Urothelium cell line (cell line): ENCODE results near the gene PCDH9.
"Not testable (repeated sequence)": the region's sequence is repeated elsewhere in the genome, so short reads cannot be mapped to it uniquely, and the experiment has no call there.

Experiments used
- DNase-seq: peaks from one replicate; pipeline ENCODE4 v3.0.0; 2011; ENCODE audit warnings: low spot score, mixed read lengths
- FAIRE-seq: peaks from 2 replicates; lab custom pipeline; 2011; peaks lifted over from hg19 to GRCh38; lab: Jason Lieb, UNC

Gene PCDH9

DNA sequence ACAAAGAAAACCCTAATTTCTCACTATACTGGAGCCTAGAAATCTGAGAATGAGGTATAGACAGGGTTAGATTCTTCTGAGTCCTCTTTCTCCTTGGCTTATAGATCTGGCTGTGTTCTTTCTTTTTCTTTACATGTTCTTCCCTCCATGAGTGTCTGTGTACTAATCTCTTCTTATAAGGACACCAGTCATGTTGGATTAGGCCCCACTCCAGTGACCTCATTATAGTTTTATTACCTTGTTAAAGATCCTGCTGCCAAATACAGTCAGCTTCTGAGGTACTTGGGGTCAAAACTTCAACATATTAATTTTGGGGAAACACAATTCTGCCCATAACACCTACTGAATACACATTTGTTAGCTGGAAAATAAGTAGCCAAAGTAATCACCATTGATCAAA is 302.6 kb downstream of the PCDH9 start:
- DNase-seq (no peak), FAIRE-seq (no peak)

DNA sequence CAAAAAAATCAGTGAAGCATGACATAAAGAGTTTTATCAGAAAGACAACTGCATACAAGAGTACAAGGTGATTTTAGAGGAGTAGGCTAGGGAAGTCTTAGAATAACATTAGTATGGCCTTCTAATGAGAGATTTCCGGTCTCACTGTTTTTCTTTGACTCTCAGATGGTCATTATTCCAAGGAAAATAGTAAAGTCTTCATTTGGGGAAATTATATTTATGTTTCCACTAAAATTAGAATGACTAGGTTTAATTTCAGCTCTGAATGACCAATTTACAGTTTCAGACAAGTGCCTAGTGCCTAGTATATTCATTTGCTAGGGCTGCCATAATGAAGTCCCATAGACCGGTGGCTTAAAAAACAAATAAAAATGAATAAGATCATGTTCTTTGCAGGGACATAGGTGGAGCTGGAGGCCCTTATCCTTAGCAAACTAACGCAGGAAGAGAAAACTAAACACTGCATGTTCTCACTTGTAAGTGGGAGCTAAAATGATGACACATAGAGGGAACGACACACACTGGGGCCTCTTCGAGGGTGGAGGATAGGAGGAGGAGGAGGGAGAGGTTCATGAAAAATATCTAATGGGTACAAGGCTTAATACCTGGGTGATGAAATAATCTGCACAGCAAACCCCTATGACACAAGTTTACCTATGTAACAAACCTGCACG is 303.1 kb downstream of the PCDH9 start:
- FAIRE-seq, result no peak
- DNase-seq, result no peak

DNA sequence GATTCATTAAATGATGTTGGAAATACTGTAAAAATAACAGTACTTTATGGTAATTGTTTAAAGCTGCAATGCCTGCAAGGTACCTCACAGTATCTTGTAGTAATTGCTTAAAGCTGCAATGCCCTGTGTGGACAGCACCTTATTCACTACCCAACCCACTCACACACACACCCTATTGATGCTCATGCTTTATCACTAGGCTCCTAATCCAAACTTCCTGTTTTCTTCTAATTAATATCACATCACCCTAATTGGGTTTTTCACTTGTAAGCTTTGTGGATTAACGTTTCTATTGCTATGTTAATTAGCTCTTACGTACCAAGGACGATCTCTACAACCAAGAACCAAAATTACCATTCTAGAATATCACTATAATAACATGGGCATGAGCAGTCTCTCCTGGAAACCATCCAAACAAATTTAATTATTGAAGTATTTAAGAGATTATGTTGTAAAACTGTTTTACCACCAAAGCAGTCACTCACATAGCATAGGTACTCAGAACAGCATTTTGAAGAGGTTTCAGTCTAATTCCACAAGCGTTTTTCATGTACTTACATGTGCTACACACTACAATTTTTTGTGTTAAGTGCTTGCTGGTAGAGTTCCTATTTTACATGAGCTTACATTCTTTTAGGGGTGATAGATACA is 303.8 kb downstream of the PCDH9 start:
- FAIRE-seq, result no peak
- DNase-seq, result no peak

DNA sequence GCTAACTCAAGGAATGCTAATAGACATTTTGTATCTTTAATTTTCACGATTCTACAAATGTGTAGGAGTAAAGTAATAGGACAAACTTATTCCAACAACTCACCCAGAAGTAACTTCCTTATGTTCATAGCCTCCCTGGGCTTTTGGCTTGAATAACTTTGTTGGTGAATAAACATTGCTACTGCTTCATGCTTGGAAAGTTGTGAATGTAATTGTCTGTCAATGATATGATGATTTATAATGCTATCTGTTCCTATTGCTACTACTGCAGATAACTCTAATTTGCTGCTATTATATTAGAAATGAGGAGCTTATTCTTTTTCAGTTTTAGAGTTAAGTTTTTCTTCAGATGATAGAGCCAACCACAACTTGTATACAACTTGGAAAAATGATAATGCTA is 307.7 kb downstream of the PCDH9 start:
- FAIRE-seq, result no peak
- no peak for DNase-seq

DNA sequence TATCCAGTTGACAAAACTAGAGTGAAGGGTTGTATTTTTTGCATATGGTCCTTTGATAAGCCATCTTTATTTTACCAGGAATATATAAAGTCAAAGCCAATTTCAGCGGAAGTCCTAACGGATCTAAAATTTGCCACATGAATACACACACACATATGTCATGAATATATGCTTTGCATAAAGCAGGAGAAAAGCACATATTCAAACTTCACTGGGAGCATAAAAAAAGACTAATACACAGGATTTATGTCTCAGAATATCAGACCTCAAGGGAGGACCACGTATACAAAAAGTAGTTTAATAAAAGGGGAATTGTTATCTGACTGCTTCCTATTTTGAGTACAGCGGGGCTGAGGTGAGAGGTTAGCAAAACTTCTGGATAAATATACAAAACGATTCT is 308.7 kb downstream of the PCDH9 start:
- FAIRE-seq, result no peak
- no peak for DNase-seq

DNA sequence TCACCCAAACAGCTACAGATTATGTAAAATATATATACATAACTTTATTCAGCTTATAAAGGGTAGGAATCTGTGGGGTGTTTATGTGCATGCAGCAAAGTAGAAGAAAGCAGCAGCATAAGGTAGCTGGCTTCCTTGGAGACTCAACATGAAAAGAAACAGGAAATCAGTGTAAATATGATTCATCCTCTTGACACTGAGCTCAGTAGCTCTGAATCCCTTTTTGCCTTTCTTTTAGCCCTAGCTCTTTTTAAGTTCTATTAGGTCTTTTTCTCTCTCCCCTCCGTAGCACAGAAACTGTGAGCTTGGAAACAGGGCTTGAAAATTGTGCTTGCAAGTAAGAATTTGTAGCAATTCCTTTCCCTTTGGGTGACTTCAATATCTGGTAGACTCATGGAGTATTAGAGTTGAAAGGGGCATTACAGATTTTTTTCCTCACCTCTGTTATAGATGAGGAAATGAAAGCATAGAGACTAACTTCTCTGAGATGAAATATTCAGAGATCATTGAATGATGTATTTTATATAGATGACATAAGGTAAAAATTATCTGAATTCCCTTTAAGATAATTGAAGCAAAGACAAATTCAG is 314.4 kb downstream of the PCDH9 start:
- no peak for DNase-seq
- no peak for FAIRE-seq

DNA sequence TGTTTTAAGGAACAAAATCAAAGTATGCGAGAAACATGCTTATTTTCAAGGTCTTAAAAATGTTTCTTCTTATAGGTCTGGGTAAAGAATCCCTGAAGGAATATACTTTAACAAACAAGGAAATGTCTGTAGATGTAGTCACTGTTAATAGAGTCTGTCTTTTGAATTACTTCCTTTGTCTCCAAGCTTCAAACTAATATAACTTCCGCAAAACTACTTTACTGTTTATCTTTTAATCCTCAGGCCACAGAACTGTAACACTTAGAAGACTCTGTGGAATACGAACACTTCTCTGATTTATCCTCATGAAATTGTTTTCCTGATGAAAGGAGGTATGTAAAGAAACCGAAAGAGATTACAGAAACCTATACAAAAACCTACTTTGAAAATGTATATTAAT is 316.0 kb downstream of the PCDH9 start:
- FAIRE-seq (no peak), DNase-seq (no peak)

DNA sequence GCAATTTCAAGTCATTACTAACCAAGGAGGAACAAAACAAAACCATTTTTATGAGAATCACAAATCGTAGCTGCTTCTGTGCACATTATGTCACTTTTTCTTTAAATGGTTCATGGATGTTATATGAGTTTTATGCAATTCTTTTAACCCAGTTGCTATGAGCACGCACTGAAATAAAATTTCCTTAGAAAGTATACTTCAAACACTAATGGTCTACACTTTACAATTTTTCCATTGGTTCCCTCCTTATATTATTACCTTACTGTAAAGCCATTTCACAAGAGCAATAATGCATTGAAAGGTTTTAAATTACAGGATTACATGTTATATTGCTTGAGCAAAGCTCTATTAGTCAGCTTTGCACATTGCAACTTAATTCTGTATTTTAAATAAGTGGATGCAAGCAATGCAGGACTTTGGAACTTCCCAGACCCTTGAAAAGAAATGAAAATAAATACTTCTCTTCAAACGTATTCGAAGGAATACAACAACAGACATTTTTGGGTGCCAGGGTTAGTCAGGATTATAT is 318.7 kb downstream of the PCDH9 start:
- DNase-seq, result no peak
- no peak for FAIRE-seq

DNA sequence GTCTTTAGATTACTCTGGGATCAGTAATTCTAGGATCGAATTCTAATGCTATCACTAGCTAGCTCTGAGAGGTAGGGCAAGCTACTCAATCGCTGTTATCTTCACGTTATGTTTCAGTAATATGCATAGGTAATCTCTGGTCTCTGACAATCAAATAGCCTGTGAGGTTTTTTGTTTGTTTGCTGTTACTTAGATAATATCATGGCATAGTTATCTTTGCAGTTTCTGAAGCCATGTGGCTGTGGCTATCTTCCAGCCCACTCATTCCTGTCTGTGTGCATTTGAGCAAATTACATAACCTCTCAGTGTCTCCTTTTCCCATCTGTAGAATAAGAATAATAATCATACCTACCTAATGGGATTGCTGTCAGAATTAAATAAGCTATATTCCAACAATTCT is 330.2 kb downstream of the PCDH9 start:
- no peak for FAIRE-seq
- DNase-seq, result no peak

DNA sequence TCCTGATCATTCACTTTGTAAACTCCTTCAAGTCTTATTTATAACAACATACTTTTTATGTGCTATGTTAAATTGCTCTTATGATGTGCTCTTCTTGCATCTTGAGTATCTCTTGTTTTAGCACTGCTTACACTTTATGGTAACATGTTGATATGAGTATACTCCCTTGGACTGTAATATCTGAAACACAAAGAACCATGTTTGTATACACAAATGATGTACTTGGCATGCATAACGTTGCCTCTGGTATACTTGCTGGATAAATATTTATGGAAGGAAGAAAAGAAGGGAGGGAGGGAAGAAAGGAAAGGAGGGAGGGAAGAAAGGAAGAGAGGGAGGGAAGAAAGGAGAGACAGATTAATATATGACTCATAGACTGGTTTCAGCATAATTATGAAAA is 333.2 kb downstream of the PCDH9 start:
- FAIRE-seq (no peak), DNase-seq (no peak)

DNA sequence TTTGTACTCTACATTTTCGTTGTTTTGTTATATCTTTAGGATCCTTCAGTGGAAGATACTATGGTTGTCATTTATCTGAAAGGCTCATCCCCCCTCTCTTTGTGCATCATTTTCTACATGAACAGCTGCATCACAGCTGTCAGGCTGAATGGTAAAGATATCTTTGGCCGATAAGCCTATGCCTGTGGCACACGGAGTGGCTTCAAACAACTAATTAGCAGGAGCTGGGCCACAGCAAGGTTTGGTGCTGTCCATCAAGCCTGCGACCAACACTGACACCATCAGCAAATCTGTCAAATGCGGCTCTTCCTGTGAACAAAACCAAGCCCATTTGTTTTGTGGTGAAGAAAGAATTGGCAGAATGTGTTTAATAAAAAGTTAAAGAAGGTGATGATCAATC is 334.4 kb downstream of the PCDH9 start:
- no peak for FAIRE-seq
- no peak for DNase-seq

DNA sequence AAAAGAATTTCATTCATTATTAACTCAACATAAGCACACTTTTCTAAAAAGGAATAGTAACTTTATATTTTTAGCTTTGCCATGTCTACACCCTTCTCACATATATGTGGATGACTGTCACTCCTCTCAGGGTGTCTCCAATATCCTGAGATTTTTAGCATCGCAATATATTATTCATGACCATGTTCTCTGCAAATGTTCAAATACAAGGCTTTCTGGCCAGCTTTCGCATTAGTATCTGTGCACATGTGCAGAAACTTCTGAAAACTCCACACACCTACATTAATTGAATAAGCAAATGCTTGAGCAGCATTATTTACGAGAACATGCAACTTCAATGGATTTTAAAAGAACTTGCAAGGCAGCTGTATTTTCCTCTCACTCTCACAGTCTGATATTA is 334.8 kb downstream of the PCDH9 start:
- DNase-seq (no peak), FAIRE-seq (no peak)

DNA sequence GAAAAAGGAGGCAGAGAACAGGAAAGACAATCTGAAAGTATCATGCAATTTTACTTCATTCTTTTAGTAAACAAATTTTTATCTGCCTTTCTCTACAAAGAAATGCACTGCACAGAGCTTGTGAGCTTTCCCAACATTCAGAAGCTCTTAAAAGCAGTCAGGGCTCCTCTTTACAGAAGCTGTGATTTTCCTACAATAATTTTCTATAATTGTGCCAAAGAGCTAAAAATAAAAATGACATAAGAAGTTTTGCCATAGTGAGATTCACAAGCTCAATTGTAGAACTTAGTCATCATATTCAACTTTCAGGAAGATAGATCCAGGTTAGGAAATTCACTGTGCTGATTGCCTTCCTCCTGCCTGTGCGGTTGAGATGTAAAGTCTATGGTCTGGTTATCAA is 341.4 kb downstream of the PCDH9 start:
- DNase-seq (no peak), FAIRE-seq (no peak)

DNA sequence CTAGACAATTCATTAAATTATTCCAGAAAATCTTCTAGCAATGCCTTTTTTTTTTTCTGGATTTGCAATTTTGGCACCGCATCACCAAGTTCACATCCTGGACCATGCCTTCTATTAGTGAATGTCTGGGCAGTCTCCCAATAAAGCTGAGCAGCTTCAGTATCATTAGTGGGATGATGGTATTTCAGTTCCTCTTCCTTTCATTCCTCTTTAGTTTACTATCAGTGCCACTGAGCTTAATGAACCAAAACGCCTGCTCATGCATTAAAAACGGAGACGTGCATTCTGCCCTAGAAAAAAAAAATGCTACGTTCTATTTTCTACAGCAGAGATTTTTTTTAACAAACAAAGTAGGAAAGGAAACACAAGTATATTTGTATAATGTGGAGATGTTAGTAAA is 343.0 kb downstream of the PCDH9 start:
- DNase-seq (no peak), FAIRE-seq (no peak)

DNA sequence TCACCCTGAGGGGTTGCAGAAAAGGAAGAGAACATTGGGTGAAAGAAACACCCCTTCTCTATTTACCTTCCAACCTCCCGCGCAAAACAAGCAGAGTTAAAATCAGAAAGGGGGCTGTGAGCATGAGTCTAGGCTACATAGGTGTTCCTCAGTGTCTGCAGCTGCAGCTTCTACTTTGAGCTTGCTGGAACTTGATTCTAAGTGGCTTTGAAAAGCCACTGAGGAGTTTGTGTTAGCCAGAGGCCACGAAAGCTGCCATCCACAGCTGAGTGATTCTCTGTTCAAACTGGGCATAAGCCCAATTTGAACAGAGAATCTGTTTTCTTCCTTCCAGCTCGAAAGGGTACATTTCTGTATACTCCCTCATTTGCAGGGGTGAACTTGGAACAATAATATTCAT is 343.9 kb downstream of the PCDH9 start:
- FAIRE-seq (no peak), DNase-seq (no peak)

DNA sequence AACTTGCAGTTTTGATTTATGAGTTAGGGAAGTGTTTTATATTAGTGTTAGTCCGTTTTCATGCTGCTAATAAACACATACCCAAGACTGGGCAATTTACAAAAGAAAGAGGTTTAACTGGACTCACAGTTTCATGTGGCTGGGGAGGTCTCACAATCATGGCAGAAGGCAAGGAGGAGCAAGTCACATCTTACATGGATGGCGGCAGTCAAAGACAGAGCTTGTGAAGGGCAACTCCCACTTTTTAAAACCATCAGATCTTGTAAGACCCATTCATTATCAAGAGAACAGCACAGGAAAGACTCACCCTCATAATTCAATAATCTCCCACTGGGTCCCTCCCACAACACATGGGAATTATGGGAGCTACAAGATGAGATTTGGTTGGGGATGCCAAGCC is 349.0 kb downstream of the PCDH9 start:
- not testable (repeated sequence) for FAIRE-seq, DNase-seq

DNA sequence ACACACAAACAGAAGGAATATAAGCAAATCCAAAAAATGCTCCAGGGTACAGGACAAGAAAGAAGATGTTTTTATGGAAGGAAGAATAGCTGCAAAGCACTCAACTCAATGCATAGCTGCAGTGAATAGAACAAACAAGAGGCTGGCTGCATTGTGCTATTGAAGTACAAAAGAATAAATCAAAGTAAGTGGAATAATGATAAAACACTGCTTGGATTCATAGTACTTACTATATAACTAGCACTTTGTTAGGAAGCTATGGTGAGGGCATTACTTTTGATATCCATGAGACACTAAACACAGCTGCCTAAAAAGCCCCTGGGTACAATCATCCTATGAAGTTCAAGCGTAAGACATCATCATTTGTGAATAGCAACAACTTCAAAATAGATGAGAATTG is 350.1 kb downstream of the PCDH9 start:
- DNase-seq, result no peak
- FAIRE-seq, result no peak

DNA sequence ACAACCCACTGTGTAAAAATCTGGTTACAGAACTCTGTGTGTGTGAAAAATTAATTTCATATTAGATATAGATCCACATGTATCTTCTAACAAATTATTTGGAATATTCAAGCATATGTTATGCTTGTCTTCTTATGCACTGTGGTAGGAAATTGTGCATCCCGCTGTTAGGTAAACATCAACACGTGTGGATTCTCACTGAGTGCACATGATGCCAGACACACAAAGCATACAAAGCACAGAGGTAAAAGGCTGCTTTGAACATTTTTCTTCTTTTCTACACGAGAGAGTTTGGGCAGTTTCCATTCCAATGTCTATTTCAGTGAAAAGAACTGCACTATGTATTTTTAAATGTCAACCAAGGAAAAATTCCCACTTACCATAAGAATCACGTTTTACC is 354.9 kb downstream of the PCDH9 start:
- FAIRE-seq, result no peak

DNA sequence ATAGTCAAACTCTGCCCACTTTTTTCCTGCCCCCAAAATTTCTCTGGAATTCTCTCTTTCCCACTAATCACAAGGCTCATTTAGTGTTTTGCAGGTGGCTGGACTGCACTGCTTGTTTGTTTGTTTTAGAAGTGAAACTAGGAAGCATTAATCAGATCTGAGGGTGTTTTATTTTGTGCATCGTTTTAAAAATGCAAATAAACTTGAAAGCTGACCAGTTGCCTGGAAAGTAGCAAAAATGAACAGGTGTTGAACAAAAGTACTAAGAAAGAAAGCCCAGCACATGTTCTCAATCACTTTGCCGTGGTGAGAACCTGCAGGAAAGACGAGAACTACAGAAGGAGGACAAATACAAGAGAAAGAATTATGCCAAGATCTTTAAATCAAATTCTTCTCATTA is 365.5 kb downstream of the PCDH9 start:
- FAIRE-seq (no peak), DNase-seq (no peak)

More for the DNA sequence above, 354.9 kb downstream of the PCDH9 start:
- no peak for DNase-seq

DNA sequence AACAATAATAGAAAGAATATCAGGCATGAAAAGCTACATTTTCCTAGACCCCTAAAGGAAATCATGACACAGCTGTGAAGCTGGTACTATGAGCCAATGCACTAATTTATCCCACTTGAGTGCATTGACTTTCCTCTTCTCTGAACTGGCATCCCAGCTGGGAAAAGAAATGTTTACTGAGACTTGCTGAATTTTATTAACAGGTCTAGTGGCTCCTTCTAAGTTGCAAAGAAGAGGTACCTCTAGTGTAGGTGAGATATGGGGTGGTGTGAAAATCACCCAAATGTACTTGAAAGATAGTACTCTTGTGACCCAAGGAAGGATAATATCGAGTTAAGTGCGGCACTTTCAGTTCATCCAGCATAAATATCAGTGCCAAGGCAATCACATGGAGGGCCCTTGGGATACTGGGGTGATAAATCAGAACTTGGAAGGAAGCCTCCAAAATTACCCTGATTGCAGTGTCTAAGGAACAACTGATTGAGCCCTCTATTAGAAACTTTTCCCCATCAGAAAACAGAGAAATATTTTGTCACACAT is 369.2 kb downstream of the PCDH9 start:
- FAIRE-seq, result no peak
- no peak for DNase-seq

DNA sequence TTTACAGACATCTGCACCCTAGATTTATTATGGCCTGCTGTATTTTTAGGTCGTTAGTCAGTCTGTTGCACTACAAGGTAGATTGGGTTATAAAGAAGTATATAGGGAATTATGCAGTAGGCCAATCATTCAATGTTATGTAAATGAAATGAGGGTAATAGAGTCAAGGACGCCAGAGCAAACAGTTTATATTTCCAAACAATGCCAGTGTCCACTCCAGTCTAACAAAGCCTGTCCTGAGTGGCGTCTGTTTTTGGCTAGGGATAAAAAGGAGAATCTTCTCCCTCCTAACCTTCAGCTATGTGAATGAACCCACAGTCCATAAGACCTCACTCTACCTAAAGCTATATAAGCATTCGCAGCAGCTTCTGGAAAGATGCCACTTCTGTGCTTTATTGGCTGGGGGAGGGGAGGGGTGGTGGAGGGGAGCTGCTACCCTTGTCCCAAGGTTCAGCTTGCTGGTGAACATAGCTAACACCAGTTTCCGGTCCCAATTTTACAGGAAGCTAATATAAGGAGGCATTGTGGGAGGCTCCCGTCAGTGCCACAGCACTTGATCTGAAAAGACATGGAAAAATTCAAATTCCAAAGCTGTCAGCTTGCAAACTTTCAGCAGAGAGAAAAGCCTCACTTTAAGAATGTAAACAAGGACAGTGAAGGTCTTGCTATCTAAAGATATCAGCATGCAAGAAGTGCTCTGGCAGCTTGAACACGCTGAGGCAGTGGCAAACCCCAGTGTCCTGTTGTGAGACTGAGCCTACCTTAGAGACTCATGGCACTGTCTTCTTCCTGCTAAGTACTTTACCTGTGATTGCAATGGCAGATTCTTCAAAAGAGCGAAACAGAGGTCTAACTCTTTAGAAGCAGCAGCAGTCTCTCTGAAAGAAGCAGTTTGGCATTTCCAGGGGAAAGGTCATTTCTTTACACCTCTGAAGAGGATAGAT is 369.9 kb downstream of the PCDH9 start:
- FAIRE-seq (no peak), DNase-seq (no peak)
